Thyroid gland (tissue), 4 donors: ENCODE data around the gene OR51V1.

Experiments used
- CTCF ChIP-seq, 6 experiments: fragments of 200-600 bp in 3 of 6; fragments of 450-650 bp in 3 of 6; sonication (generic) in 3 of 6; IDR thresholded peaks; one replicate each; pipeline ENCODE4 v1.5.1; 2016 to 2019; ENCODE audit warnings: antibody characterized with exemption in 6 of 6, mild to moderate bottlenecking in 2 of 6, inconsistent platforms in 1 of 6, moderate library complexity in 1 of 6
- POLR2A ChIP-seq, 2 donors: fragments of 450-650 bp; IDR thresholded peaks; one replicate each; pipeline ENCODE4 v1.6.1; 2017; ENCODE audit warnings: antibody characterized with exemption in 2 of 2, mild to moderate bottlenecking in 2 of 2, moderate library complexity in 1 of 2

GRCh38 chr11:5228124-5228523 is 27.6 kb upstream of the OR51V1 start:
- TF ChIP-seq POLR2A (IDR thresholded peaks at IDR 0.05) (no peak), CTCF (IDR thresholded peaks at IDR 0.05) (no peak)
